Left lung (tissue), 10 donors: ENCODE results near the gene ATP9A. TPM values are rescaled to one million over a fixed set of nuclear protein-coding genes. Genes with fewer than 3 reads are reported as not detected.
"Not testable (repeated sequence)": the region's sequence is repeated elsewhere in the genome, so short reads cannot be mapped to it uniquely, and the experiment has no call there.

Experiments used
- ATAC-seq: fragments of 200-7000 bp; cut with Tn5 transposase; one replicate; pipeline ENCODE4 v1.9.1; 2020; ENCODE audit warnings: moderate library complexity
- DNase-seq, 4 donors: peaks; one replicate each; pipeline ENCODE4 v3.0.0-alpha.2; 2013 to 2020
- H3K27ac ChIP-seq, 2 donors: fragments of 200-600 bp; sonication (generic) in 1 of 2; one replicate each; pipeline versions ENCODE4 v1.5.0 to v1.8.0; 2020 to 2021
- H3K27me3 ChIP-seq, 2 donors: fragments of 200-600 bp; sonication (generic) in 1 of 2; one replicate each; pipeline versions ENCODE4 v1.5.0 to v1.8.0; 2020 to 2021
- H3K36me3 ChIP-seq, 2 donors: fragments of 200-600 bp; sonication (generic) in 1 of 2; one replicate each; pipeline versions ENCODE4 v1.5.0 to v1.8.0; 2020 to 2021
- H3K4me1 ChIP-seq, 2 donors: fragments of 200-600 bp; one replicate each; pipeline ENCODE4 v1.8.0; 2021
- H3K4me3 ChIP-seq, 2 donors: fragments of 200-600 bp; sonication (generic) in 1 of 2; one replicate each; pipeline versions ENCODE4 v1.5.0 to v1.8.0; 2020 to 2021; ENCODE audit warnings: mild to moderate bottlenecking in 1 of 2
- H3K9me3 ChIP-seq, 2 donors: fragments of 200-600 bp; sonication (generic) in 1 of 2; one replicate each; pipeline versions ENCODE4 v1.5.0 to v1.8.0; 2020 to 2021
- CTCF ChIP-seq, 2 donors: fragments of 200-600 bp; sonication (generic) in 1 of 2; IDR thresholded peaks; one replicate each; pipeline versions ENCODE4 v1.5.0 to v1.8.0; 2021; ENCODE audit warnings: antibody characterized with exemption in 2 of 2
- intact Hi-C, 2 donors: fragments of 100-400 bp; cut with DNase I; formaldehyde crosslinking; loops; one replicate each; pipeline versions ENCODE4 v1.11.2 to v1.14.2; 2022
- polyA plus RNA-seq, 6 donors: library from polyadenylated mRNA; unstranded; fragments of 120-200 nt; gene quantifications; one replicate each; pipeline ENCODE4 v1.2.1, GENCODE V29; 2013; ENCODE audit not compliant: insufficient read length in 6 of 6
- total RNA-seq, 2 donors: library from RNA; stranded (reverse); fragmentation: NEBNext Ultra II Directional; extraction: Animal tissue kit (Norgen Biotek cat#: 25700); gene quantifications; one replicate each; pipeline ENCODE4 v1.2.1, GENCODE V29; 2021
- donor health status: DM: no; HTN: yes; CAD: no.
- donor health status: DM: no; HTN: no; CAD: no.

The ATP9A gene
- total and polyA plus RNA-seq, 8 donors: 15.3 to 59.7 (median 50.4) TPM

DNA sequence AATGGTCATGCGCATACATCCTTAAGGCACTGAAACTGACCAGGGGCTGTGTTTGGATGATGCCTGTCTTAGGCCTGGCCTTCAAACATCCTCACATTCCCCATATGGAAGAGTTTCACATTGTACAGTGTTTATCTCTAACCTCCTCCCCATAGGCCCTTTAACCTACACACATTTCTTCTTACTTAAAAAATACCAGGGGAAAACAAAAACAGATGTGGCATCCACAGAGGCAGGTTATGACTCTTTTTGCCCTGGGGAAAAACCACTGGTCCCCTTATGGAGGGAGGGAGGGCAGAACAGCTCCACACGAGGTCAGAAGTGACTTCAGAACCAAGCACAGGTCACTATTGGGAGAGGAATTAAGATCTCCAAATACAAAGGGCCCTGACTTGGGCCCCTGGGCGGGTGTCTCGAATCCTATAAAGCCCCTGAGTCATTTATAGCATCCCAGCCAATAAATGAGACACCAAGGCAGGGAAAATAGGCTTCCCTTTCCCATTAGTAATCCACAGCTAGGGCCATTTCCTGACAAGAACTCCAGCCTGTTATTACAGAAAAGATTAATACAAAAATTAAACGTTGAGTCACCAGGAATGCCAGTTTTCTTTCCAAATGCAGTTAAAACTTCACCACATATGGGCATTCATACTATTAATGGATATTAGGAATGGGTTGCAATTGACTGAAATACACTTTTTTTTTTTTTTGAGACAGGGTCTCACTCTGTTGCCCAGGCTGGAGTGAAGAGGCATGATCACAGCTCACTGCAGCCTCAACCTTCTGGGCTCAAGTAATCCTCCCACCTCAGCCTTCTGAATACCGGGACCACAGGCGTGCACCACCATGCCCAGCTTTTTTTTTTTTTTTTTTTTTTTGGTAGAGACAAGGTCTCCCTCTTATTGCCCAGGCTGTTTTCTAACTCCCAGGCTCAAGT lies 107.2 kb downstream of the ATP9A start:
- no peak for DNase-seq
- no peaks in the 10 kb centered on the region for H3K9me3 ChIP-seq
- peaks cover 0 to 6% of the 10 kb centered on the region in 2 donors for H3K36me3 ChIP-seq
- TF ChIP-seq CTCF (IDR thresholded peaks at IDR 0.05): no peak
- H3K27me3 ChIP-seq: no peaks in the 10 kb centered on the region
- no peak overlapping the region for H3K27ac ChIP-seq
- ATAC-seq: no peak
- no peaks in the 10 kb centered on the region for H3K4me1 ChIP-seq
- H3K4me3 ChIP-seq: no peak overlapping the region
- intact Hi-C loops: no loop called here

GRCh38 chr20:51659491-51660050 lies 108.6 kb downstream of the ATP9A start:
- H3K4me1 ChIP-seq: no peaks in the 10 kb centered on the region
- ATAC-seq (no peak), DNase-seq (no peak)
- intact Hi-C loops: no loop called here
- H3K36me3 ChIP-seq: peaks cover 0 to 6% of the 10 kb centered on the region in 2 donors
- H3K27me3 ChIP-seq: no peaks in the 10 kb centered on the region
- H3K4me3 ChIP-seq: no peak overlapping the region
- H3K27ac ChIP-seq: no peak overlapping the region
- no peak for TF ChIP-seq CTCF (IDR thresholded peaks at IDR 0.05)
- no peaks in the 10 kb centered on the region for H3K9me3 ChIP-seq

DNA sequence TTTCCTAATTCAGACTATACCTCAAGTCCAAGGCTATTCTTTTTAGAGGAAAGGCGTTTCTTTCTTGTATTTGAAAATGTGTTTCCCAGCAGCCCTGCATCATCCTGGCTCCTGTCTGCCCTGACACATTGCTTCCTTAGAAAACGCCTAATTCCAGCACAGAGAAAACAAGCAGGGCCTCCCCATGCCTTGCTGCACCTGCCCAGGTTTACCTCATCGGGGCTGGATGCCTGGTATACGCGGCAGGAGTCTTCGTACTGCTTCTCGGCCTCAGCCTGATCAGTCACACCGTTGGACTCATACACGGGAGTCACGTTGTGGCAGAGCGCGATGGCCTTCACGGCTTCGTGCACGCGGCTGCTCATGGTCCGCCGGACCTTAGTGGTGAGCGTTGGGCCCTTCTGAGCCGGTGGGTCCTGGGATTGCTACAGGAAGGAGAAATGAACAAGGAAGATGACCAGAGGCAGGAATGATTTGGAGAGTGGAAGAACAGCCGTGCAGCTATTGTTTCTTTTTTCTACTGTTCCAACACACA lies 111.4 kb downstream of the ATP9A start:
- peaks cover 0 to 8% of the 10 kb centered on the region in 2 donors for H3K4me1 ChIP-seq
- H3K36me3 ChIP-seq: peaks cover 0 to 6% of the 10 kb centered on the region in 2 donors
- ATAC-seq (no peak), DNase-seq (no peak)
- H3K27me3 ChIP-seq: no peaks in the 10 kb centered on the region
- no peak for TF ChIP-seq CTCF (IDR thresholded peaks at IDR 0.05)
- no peak overlapping the region for H3K4me3 ChIP-seq
- intact Hi-C loops: no loop called here
- H3K9me3 ChIP-seq: no peaks in the 10 kb centered on the region
- no peak overlapping the region for H3K27ac ChIP-seq

- intact Hi-C loops, H3K27ac ChIP-seq, DNase-seq, H3K36me3 ChIP-seq, H3K9me3 ChIP-seq, H3K4me3 ChIP-seq, ATAC-seq, H3K27me3 ChIP-seq: not testable (repeated sequence)
- peaks cover 0 to 13% of the 10 kb centered on the region in 2 donors for H3K4me1 ChIP-seq
Measured at GRCh38 chr20:51656089-51656488, 112.1 kb downstream of the ATP9A start.

- H3K36me3 ChIP-seq: peaks cover 0 to 6% of the 10 kb centered on the region in 2 donors
- no peak for ATAC-seq
- no peak for TF ChIP-seq CTCF (IDR thresholded peaks at IDR 0.05)
- H3K9me3 ChIP-seq: no peaks in the 10 kb centered on the region
- peaks cover 0 to 19% of the 10 kb centered on the region in 2 donors for H3K4me1 ChIP-seq
- DNase-seq: no peak
- H3K27me3 ChIP-seq: no peaks in the 10 kb centered on the region
- intact Hi-C loops: no loop called here
- H3K27ac ChIP-seq: no peak overlapping the region
- H3K4me3 ChIP-seq: no peak overlapping the region
Measured at GRCh38 chr20:51654495-51654894, 113.7 kb downstream of the ATP9A start.
